GM20000 (cell line): ENCODE results near the gene PTPRT.

Experiments used
- DNase-seq: peaks from one replicate; pipeline ENCODE4 v3.0.0; 2012; ENCODE audit warnings: low spot score
- CTCF ChIP-seq: IDR thresholded peaks from 2 replicates; pipeline ENCODE4 v1.5.1; 2012; ENCODE audit warnings: mild to moderate bottlenecking, control low read depth; ENCODE audit errors: extremely low read depth, missing control alignments

The PTPRT gene

GRCh38 chr20:43194137-43194536, 4.4 kb upstream of the PTPRT start:
- no peak for TF ChIP-seq CTCF
- no peak for DNase-seq

- no peak for DNase-seq
- TF ChIP-seq CTCF: no peak
Measured at GRCh38 chr20:43193443-43193842, 3.7 kb upstream of the PTPRT start.

- TF ChIP-seq CTCF: peak; percentile 66
- peak; percentile 53 for DNase-seq
Measured at GRCh38 chr20:43191946-43192863, 2.5 kb upstream of the PTPRT start.

GRCh38 chr20:43191143-43191542, 1.4 kb upstream of the PTPRT start:
- no peak for DNase-seq
- TF ChIP-seq CTCF: no peak

GRCh38 chr20:43190332-43190953, 737 bp upstream of the PTPRT start:
- TF ChIP-seq CTCF: no peak
- DNase-seq: no peak

GRCh38 chr20:43188861-43189553, 699 bp downstream of the PTPRT start:
- TF ChIP-seq CTCF: no peak
- peak; percentile 25 for DNase-seq

- DNase-seq: peak; percentile 25
- peak; percentile 0 for TF ChIP-seq CTCF
Measured at GRCh38 chr20:43188234-43188653, 1.5 kb downstream of the PTPRT start.
